SH-SY5Y (cell line): ENCODE measurements around the gene BRD3OS.

ENCODE experiments used
- GATA2 ChIP-seq: IDR thresholded peaks from 2 replicates; pipeline ENCODE4 v1.6.1; 2011; ENCODE audit warnings: mild to moderate bottlenecking, low read depth, low read length
- GATA3 ChIP-seq: IDR thresholded peaks from 2 replicates; pipeline ENCODE4 v1.6.1; 2011; ENCODE audit warnings: low read depth, mild to moderate bottlenecking, low read length, moderate library complexity

- TF ChIP-seq GATA3 = no peak
- TF ChIP-seq GATA2 = no peak
These were observed 29.9 kb downstream of the BRD3OS start for GRCh38 chr9:134054891-134055811.
